Measurements from ENCODE around the gene GSTM1.
A peak's percentile ranks its signal among the peaks of the same experiment; 100 is the strongest.

The GSTM1 gene

GRCh38 chr1:109687641-109688499 lies at the start of gene GSTM1:
Gene GSTM1, plus strand, starts transcription at chr1:109687817. Its CDS starts 57 bp downstream, at chr1:109687874.
- no peak for DNase-seq
- in situ Hi-C loops (cut with MboI; ENCODE audit: low pct_unique_long_range_greater_than_20kb, low sequenced_read_pairs): no loop called here

DNA sequence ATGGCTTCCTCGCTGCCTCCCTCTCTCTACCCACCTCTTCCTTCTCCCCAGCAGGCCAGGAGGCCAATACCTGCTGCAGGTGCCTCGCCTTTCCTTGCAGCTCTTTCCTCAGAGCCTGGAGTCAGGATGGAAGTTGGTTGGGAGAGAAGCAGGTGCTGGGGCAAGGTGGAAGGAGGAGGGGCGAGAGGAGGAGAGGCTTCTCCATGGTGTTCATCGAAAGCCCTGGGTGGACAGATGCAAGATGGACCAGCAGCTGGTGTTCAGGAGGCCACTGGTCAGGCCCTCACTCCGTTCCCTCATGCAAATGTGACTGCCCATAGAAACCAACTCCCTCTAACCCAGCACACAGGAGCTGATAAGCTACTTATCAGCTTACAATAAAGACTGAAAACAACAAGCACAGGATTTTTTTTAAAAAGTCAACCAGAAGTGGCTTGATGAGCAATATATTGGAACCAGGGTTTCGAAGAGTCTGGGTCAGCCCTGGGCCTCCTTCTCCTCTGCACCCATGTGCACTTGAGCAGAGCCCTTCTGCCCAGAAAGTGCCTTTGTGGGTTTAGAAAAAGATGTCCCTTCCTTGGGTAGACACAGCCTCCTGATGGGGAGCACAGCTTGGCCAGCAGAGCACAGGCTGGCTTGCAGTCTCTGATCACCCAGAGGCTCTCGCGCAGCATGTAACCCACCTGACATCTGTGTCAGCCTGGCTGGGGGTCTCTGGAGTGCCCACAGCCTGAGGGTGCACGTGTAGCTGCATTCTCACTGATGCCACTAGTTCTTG lies 48.4 kb upstream of the GSTM1 start:
- DNase-seq: no peak
- in situ Hi-C loops (cut with MboI; ENCODE audit: low pct_unique_long_range_greater_than_20kb, low sequenced_read_pairs): loop anchor here (10.0 to 25.0 kb wide), 2 partner anchors 94 to 348 kb away; partner anchors contain the start of genes AHCYL1 and GNAI3

- DNase-seq: no peak
- in situ Hi-C loops (cut with MboI; ENCODE audit: low pct_unique_long_range_greater_than_20kb, low sequenced_read_pairs): loop anchor here (10.0 to 25.0 kb wide), 2 partner anchors 95 to 347 kb away; partner anchors contain the start of genes AHCYL1 and GNAI3
Observed at GRCh38 chr1:109639841-109640184, 47.8 kb upstream of the GSTM1 start.

DNA sequence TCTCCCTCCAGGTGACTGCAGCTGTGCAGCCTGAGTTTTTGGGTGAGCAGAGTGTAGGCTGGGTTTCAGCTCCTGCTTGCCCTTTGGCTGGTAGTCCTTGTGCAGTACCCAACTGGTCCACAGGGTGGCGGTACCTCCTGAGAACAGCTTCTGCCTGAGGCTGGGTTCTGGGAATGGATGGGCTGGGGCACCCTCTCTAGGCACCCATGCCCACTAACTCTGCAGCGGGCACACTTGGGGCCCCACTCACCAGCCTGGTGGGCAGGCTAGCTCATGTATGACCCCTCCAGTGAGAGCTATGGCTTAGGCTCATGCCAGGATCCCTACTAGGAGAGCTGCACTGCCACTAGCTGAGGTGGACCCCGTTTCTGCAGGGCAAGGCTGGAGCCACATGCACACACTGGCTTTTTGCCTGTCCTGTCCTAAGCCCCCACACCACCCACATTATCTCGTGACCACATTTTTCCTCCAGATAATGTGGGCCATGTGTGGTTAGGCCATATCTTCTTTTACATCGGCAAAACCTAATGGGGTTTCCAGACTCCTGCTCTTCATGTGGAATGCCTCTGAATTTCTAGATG lies 47.2 kb upstream of the GSTM1 start:
- DNase-seq: peak; percentile 78
- in situ Hi-C loops (cut with MboI; ENCODE audit: low pct_unique_long_range_greater_than_20kb, low sequenced_read_pairs): loop anchor here (25.0 kb wide), 1 partner anchor 347 kb away; the partner anchor contains the start of gene AHCYL1

DNA sequence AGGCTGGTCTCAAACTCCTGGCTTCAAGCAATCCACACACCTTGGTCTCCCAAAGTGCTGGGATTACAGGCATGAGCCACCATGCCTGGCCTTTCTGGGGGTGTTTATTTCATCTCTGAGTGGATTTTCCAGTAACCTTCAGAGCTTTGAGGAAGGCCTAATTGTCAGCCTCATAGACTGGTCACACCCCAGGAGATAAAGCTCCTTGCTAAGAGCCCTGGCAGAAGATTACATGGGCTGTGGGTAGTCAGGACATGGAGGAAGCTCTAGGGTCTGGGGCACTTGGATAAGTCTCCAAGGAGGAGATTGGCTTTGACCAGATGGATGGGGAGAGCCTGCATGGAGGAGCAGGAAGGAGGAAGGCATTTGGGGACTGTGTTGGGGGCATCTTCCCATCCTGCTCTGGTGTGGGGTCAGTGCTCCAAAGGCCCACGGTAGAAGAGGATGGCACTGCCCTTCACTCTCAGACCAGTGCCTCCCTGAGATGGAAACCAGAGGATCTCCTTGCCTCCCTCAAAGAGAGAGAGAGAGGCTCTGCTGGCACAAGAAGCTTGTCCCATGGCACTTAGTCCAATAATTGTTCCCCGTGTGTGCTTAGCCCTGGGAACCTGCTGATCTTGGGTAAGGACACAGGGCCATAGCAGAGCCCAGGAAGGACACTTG lies 46.4 kb upstream of the GSTM1 start:
- no peak for DNase-seq
- in situ Hi-C loops (cut with MboI; ENCODE audit: low pct_unique_long_range_greater_than_20kb, low sequenced_read_pairs): loop anchor here (25.0 kb wide), 1 partner anchor 346 kb away; the partner anchor contains the start of gene AHCYL1

- in situ Hi-C loops (cut with MboI; ENCODE audit: low pct_unique_long_range_greater_than_20kb, low sequenced_read_pairs): loop anchor here (25.0 kb wide), 1 partner anchor 345 kb away; the partner anchor contains the start of gene AHCYL1
Observed at GRCh38 chr1:109641861-109642260, 45.8 kb upstream of the GSTM1 start.

DNA sequence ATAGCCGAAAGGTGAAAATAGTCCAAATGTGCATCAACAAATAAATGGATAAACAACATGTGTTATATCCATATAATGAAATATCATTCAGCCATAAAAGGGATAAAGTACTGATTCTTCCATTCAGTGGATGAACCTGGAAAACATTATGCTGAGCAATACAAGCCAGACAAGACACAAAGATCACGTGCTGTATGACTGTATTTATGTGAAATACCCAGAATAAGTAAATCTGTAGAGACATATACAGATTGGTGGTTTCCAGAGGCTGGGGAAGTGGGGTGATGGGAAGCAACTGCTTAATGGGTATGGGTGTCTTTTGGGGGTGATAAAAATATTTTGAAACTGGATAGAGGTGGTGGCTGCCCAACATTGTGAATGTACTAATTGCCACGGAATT lies 45.0 kb upstream of the GSTM1 start:
- in situ Hi-C loops (cut with MboI; ENCODE audit: low pct_unique_long_range_greater_than_20kb, low sequenced_read_pairs): loop anchor here (25.0 kb wide), 1 partner anchor 345 kb away; the partner anchor contains the start of gene AHCYL1

More at GRCh38 chr1:109641861-109642260, 45.8 kb upstream of the GSTM1 start:
- DNase-seq: no peak

GRCh38 chr1:109643385-109644230 lies 44.0 kb upstream of the GSTM1 start:
- in situ Hi-C loops (cut with MboI; ENCODE audit: low pct_unique_long_range_greater_than_20kb, low sequenced_read_pairs): loop anchor here (25.0 kb wide), 1 partner anchor 344 kb away; the partner anchor contains the start of gene AHCYL1
- DNase-seq: peak; percentile 82

More for the DNA sequence above, 45.0 kb upstream of the GSTM1 start:
- DNase-seq: no peak

DNA sequence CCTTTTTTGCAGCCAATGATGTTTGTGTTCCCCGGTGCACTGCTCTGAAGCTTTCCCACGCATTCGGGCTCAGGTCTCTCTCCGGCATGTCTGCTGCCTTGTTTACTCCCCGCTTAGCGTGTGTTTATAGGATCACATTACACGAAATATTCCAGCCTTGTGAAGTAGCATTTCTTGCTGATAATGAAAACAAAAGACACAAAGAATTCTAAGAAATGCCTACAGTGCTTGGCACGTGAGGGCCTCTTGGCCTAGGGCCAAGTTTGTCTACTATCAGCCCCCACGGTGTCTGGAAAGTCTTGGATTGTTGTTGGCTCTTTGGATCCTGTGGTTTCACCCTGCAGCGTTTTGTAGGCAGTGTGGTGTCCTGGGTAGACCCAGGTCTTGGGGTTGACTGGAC lies 42.9 kb upstream of the GSTM1 start:
- DNase-seq: no peak
- in situ Hi-C loops (cut with MboI; ENCODE audit: low pct_unique_long_range_greater_than_20kb, low sequenced_read_pairs): loop anchor here (25.0 kb wide), 1 partner anchor 343 kb away; the partner anchor contains the start of gene AHCYL1

- no peak for DNase-seq
- in situ Hi-C loops (cut with MboI; ENCODE audit: low pct_unique_long_range_greater_than_20kb, low sequenced_read_pairs): loop anchor here (25.0 kb wide), 1 partner anchor 338 kb away; the partner anchor contains the start of gene AHCYL1
Observed at GRCh38 chr1:109649491-109649914, 38.1 kb upstream of the GSTM1 start.

- no peak for DNase-seq
- in situ Hi-C loops (cut with MboI; ENCODE audit: low pct_unique_long_range_greater_than_20kb, low sequenced_read_pairs): loop anchor here (25.0 kb wide), 1 partner anchor 112 kb away; the partner anchor contains the start of gene EPS8L3
Observed at GRCh38 chr1:109650609-109651008, 37.0 kb upstream of the GSTM1 start.

GRCh38 chr1:109652402-109652801 lies 35.2 kb upstream of the GSTM1 start:
- in situ Hi-C loops (cut with MboI; ENCODE audit: low pct_unique_long_range_greater_than_20kb, low sequenced_read_pairs): loop anchor here (25.0 kb wide), 1 partner anchor 110 kb away; the partner anchor contains the start of gene EPS8L3
- DNase-seq: no peak

GRCh38 chr1:109653306-109653705 lies 34.3 kb upstream of the GSTM1 start:
- in situ Hi-C loops (cut with MboI; ENCODE audit: low pct_unique_long_range_greater_than_20kb, low sequenced_read_pairs): loop anchor here (25.0 kb wide), 1 partner anchor 109 kb away; the partner anchor contains the start of gene EPS8L3
- DNase-seq: no peak

GRCh38 chr1:109654519-109654918 lies 33.1 kb upstream of the GSTM1 start:
- no peak for DNase-seq
- in situ Hi-C loops (cut with MboI; ENCODE audit: low pct_unique_long_range_greater_than_20kb, low sequenced_read_pairs): loop anchor here (25.0 kb wide), 1 partner anchor 108 kb away; the partner anchor contains the start of gene EPS8L3

- in situ Hi-C loops (cut with MboI; ENCODE audit: low pct_unique_long_range_greater_than_20kb, low sequenced_read_pairs): loop anchor here (25.0 kb wide), 1 partner anchor 106 kb away; the partner anchor contains the start of gene EPS8L3
- peak; percentile 79 for DNase-seq
Observed at GRCh38 chr1:109655615-109656519, 31.8 kb upstream of the GSTM1 start, which contains the start of gene GSTM4. Gene GSTM4, plus strand, starts transcription at chr1:109656099. Its CDS starts 291 bp downstream, at chr1:109656390.

GRCh38 chr1:109657395-109657794 lies 30.2 kb upstream of the GSTM1 start:
- in situ Hi-C loops (cut with MboI; ENCODE audit: low pct_unique_long_range_greater_than_20kb, low sequenced_read_pairs): loop anchor here (25.0 kb wide), 1 partner anchor 105 kb away; the partner anchor contains the start of gene EPS8L3
- DNase-seq: no peak

Measured in KBM-7 (cell line).